Coronary artery (tissue), 2 donors: Measurements from ENCODE around the gene SLX9.

ENCODE experiments used
- DNase-seq: peaks from one replicate; pipeline ENCODE4 v3.0.0-alpha.2; 2017; ENCODE audit warnings: low spot score
- H3K27ac ChIP-seq, 2 donors: fragments of 200-600 bp; sonication (generic); one replicate each; pipeline ENCODE4 v1.5.1; 2016 to 2019
- H3K4me3 ChIP-seq: fragments of 200-600 bp; sonication (generic); 2 replicates; pipeline ENCODE4 v1.5.1; 2016; ENCODE audit warnings: mild to moderate bottlenecking, moderate library complexity
- CTCF ChIP-seq: fragments of 200-600 bp; sonication (generic); IDR thresholded peaks from one replicate; pipeline ENCODE4 v1.5.1; 2019; ENCODE audit warnings: antibody characterized with exemption

Gene SLX9

GRCh38 chr21:45013260-45013841 is 73.5 kb downstream of the SLX9 start:
- H3K27ac ChIP-seq = peak overlapping the region in 1 of 2 donors; percentile 51
- DNase-seq = no peak
- TF ChIP-seq CTCF = no peak
- no peak overlapping the region for H3K4me3 ChIP-seq

GRCh38 chr21:45014747-45015468 is 75.1 kb downstream of the SLX9 start:
- DNase-seq = no peak
- H3K27ac ChIP-seq = no peak overlapping the region
- no peak overlapping the region for H3K4me3 ChIP-seq
- TF ChIP-seq CTCF = no peak

DNA sequence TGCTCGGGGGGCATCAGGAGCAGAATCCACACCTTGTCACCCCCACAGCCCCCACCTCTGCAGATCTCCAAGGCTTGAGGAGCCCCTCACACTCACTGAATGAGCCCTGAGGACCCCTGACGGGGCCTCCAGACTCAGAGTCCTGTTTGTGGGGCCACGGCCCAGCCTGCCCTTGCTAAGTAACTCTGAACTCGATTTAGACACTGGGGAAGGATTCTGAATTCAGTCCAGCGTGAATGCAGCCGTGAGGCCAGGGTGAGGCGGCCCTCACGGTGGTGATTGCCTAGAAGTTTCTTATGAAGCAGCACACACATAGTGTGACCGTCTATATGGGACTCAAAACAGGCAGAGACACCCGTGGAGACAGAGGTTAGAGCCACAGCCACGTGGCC is 75.6 kb downstream of the SLX9 start:
- no peak overlapping the region for H3K27ac ChIP-seq
- no peak overlapping the region for H3K4me3 ChIP-seq
- DNase-seq = no peak
- no peak for TF ChIP-seq CTCF

DNA sequence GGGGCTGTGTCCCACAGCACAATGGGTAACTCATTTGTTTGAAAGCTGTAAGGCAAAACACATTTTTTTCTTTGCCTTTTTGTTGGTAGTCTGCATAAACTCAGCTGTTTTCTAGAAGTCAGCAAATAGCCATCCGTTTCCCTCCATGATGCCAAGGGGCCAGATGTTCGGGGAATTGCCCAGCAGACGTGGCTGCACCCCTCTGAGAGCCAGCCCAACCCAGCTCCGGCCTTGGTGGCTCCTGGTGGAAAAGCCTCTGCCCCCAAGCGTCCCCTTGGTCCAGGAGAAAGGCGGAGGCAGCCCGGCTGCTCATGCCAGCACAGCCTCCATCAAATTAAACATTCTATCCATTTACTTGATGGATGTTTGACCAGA is 76.2 kb downstream of the SLX9 start:
- no peak for DNase-seq
- peak overlapping the region in 1 of 2 donors; percentile 98 for H3K27ac ChIP-seq
- no peak for TF ChIP-seq CTCF
- no peak overlapping the region for H3K4me3 ChIP-seq

DNA sequence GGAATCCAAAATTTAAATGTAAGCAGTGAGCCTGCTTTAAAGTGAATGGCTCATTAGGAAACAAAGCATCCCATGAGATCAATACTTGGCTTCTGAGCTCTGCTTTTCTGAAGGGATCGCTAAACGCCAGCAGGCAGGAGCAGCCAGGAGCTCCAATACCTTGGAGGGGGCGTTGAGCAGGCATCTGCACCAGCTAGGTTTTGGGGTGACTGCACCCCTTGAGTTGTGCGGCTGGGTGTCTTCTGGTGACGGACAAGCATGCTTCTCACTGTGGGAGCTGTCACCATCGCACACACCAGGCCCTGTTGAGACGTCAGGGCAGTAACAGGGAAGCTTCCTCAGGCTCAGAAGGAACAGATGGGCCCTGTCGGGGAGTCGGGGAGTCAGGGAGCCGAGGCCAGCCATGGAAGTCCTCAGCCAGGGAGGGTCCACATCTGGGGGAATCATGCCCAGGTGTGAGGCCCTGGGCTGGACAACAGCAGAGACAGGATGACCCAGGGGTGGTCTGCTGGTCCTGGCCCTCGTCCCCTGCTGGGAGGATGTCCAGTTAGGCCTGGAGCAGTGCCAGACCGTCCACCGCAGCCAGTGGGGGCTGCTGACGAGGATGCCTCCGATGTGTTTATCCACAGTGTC is 76.7 kb downstream of the SLX9 start:
- peak overlapping the region in 1 of 2 donors; percentile 98 for H3K27ac ChIP-seq
- no peak for DNase-seq
- H3K4me3 ChIP-seq = no peak overlapping the region
- no peak for TF ChIP-seq CTCF

DNA sequence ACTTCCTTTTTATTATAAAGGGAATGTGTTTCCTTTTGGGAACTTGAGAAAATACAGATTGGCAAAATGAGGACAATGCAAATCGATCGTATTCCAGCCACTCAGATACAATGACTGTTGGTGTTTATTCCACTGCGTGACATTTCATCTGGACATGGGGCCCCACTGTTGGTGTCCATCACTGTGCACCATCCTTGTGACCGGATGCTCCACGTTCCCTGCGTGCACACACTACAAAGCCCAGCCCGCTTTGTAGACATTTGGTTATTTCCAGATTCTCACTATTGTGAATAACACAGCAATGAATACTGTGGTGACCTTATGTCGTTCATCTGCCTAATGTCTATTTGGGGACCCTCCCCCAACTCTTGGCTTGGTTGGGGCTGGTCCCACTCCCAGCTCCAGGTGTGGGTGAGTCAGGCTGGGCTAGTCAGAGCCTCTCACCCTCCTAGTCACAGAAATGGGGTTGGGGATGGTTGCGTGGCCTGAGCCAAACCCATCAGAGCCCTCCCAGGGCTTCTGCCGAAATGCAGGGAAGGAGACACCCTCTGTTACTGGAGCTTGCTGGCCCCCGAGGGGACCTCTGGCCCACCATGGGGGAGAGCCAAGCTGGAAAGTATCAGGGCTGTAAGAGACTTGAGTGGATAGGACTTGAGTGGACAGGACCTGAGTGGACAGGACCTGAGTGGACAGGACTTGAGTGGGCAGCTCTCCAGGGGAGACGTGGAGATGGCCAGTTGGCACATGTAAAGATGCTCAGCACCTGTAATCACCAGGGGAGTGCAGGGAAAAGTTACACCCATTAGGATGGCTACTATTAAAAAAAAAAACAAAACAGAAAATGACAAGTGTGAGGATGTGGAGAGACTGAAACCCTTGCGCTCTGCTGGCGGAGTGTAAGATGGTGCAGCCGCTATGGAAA is 77.5 kb downstream of the SLX9 start:
- TF ChIP-seq CTCF = no peak
- DNase-seq = no peak
- Histone ChIP-seq H3K27ac (peak overlapping the region in 1 of 2 donors; percentile 98), H3K4me3 (no peak overlapping the region)
